NCI-H748 (cell line): ENCODE data around the gene NUDC.
"Not testable (repeated sequence)": the region's sequence is repeated elsewhere in the genome, so short reads cannot be mapped to it uniquely, and the experiment has no call there.

Experiments used
- DNase-seq: peaks from one replicate; lab custom pipeline; 2025; ENCODE audit not compliant: unreplicated experiment; lab: John Stamatoyannopoulos, UW

NUDC gene

GRCh38 chr1:26986658-26987057 is 65.1 kb downstream of the NUDC start:
- no peak for DNase-seq

DNA sequence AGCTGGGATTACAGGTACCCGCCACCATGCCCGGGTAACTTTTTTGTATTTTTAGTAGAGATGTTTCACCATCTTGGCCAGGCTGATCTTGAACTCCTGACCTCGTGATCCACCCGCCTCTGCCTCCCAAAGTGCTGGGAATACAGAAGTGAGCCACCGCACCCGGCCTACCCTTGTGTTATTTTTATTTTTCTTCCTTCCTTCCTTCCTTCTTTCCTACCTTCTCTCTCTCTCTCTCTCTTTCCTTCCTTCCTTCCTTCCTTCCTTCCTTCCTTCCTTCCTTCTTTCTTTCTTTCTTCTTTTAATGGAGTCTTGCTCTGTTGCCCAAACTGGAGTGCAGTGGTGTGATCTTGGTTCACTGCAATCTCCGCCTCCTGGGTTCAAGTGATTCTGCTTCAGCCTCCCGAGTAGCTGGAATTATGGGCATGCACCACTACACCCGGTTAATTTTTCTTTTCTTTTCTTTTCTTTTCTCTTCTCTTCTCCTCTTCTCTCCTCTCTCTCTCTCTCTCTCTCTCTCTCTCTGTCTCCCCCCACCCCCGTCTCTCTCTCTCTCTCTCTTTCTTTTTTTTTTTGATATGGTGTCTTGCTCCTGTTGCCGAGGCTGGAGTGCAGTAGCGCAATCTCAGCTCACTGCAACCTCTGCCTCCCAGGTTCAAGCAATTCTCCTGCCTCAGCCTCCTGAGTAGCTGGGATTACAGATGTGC is 68.0 kb downstream of the NUDC start:
- DNase-seq = not testable (repeated sequence)

GRCh38 chr1:26991310-26992116 is 70.0 kb downstream of the NUDC start:
- no peak for DNase-seq

DNA sequence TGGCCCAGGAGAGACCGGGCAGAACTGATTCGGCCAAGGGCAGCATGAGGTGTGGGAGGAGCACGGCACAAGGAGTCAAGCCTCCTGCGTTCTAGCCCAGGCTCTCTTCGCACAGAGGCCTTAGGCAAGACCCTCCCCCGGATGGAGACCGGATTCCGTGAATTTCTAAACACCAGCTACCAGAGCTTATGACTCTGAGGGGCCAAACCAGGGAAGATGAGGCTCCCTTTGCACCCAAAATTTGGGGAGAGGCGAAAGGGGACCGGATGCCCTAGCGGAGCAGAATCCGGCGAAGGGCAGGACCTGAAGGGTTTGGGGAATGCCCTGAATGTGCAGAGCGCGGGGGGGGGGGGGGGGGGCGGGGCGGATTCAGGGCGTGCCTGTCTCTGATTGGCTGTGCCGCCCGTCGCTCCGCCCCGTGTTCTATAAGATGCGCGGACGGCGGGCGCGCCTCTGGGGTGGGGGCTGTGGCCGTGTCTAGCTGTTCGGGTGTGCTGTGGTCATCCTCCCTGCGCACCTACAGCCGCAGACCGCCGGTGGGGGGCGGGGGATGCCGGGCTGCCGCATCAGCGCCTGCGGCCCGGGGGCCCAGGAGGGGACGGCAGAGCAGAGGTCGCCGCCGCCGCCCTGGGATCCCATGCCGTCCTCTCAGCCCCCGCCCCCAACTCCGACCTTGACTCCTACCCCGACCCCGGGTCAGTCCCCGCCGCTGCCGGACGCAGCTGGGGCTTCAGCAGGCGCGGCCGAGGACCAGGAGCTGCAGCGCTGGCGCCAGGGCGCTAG is 71.9 kb downstream of the NUDC start, which contains the start of gene TRNP1:
Gene TRNP1 (plus strand): TSS at position 456 of the 783 bp plus-strand sequence. CDS start 95 bp downstream, at position 551.
- peak; percentile 82 for DNase-seq

- peak; percentile 54 for DNase-seq
These were observed 72.7 kb downstream of the NUDC start for GRCh38 chr1:26994020-26994786.

GRCh38 chr1:26994787-26995517 is 73.4 kb downstream of the NUDC start:
- peak; percentile 38 for DNase-seq

- no peak for DNase-seq
These were observed 74.5 kb downstream of the NUDC start for GRCh38 chr1:26996024-26996423.
